ENCODE data around the gene DNASE1L2.

The DNASE1L2 gene

GRCh38 chr16:2231016-2231931 lies 5.0 kb upstream of the DNASE1L2 start:
- no peak for DNase-seq (ENCODE audit: low read depth)
- no peak overlapping the region for H3K4me3 ChIP-seq (ENCODE audit: low read length)

GRCh38 chr16:2232094-2232990 lies 3.9 kb upstream of the DNASE1L2 start:
- no peak for TF ChIP-seq CTCF (conservative IDR thresholded peaks at IDR 0.05; ENCODE audit: low read depth, low read length)
- no peak overlapping the region for H3K4me3 ChIP-seq (ENCODE audit: low read length)
- no peak for DNase-seq (ENCODE audit: low read depth)

More at GRCh38 chr16:2231016-2231931, 5.0 kb upstream of the DNASE1L2 start:
- TF ChIP-seq CTCF (conservative IDR thresholded peaks at IDR 0.05; ENCODE audit: low read depth, low read length), result no peak

GRCh38 chr16:2233046-2233775 lies 3.0 kb upstream of the DNASE1L2 start:
- no peak for DNase-seq (ENCODE audit: low read depth)
- no peak for TF ChIP-seq CTCF (conservative IDR thresholded peaks at IDR 0.05; ENCODE audit: low read depth, low read length)
- no peak overlapping the region for H3K4me3 ChIP-seq (ENCODE audit: low read length)

GRCh38 chr16:2233872-2234812 lies 2.1 kb upstream of the DNASE1L2 start:
- TF ChIP-seq CTCF (conservative IDR thresholded peaks at IDR 0.05; ENCODE audit: low read depth, low read length), result no peak
- DNase-seq (ENCODE audit: low read depth), result no peak
- no peak overlapping the region for H3K4me3 ChIP-seq (ENCODE audit: low read length)

- H3K4me3 ChIP-seq (ENCODE audit: low read length), result no peak overlapping the region
- no peak for DNase-seq (ENCODE audit: low read depth)
- no peak for TF ChIP-seq CTCF (conservative IDR thresholded peaks at IDR 0.05; ENCODE audit: low read depth, low read length)
These were observed 1.5 kb upstream of the DNASE1L2 start for GRCh38 chr16:2234813-2235170.

GRCh38 chr16:2235234-2235651 lies 1.0 kb upstream of the DNASE1L2 start:
- DNase-seq (ENCODE audit: low read depth), result no peak
- TF ChIP-seq CTCF (conservative IDR thresholded peaks at IDR 0.05; ENCODE audit: low read depth, low read length), result no peak
- no peak overlapping the region for H3K4me3 ChIP-seq (ENCODE audit: low read length)

All from retinal pigment epithelial cell (primary cell).